GM18505 (cell line): Measurements from ENCODE around the gene UBFD1.
"Not testable (repeated sequence)": the region's sequence is repeated elsewhere in the genome, so short reads cannot be mapped to it uniquely, and the experiment has no call there.

ENCODE experiments used
- ATAC-seq: cut with Tn5 transposase; IDR thresholded peaks from one replicate; pipeline ENCODE4 v1.9.1; 2021; ENCODE audit not compliant: unreplicated experiment
- POLR2A ChIP-seq: IDR thresholded peaks from 4 replicates; pipeline ENCODE4 v1.6.1; 2011; ENCODE audit warnings: borderline replicate concordance; ENCODE audit not compliant: insufficient read depth, insufficient read length; ENCODE audit errors: extremely low read depth

The UBFD1 gene

GRCh38 chr16:23534868-23535860 lies 22.4 kb upstream of the UBFD1 start:
- ATAC-seq: no peak
- no peak for TF ChIP-seq POLR2A

DNA sequence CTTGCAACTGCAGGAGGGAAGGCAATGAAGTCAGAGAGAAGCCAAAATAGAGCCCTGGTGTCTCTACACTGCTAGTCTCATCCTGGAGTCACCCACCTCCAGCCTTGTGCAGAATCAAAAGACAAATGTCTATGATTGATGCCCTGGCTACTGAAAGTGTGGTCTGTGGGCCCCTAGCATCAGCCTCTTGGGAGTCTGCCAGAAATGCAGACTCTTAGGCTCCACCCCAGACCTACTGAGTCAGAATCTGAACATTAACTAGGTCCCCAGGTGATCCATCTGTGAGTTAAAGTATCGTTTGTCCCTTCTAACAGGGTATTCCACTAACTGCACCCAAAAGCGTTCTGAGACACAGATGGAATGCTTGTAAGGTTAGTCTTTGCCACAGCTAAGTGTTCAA lies 21.6 kb upstream of the UBFD1 start:
- TF ChIP-seq POLR2A: no peak
- no peak for ATAC-seq

GRCh38 chr16:23537390-23537789 lies 20.1 kb upstream of the UBFD1 start:
- TF ChIP-seq POLR2A: no peak
- ATAC-seq: no peak

DNA sequence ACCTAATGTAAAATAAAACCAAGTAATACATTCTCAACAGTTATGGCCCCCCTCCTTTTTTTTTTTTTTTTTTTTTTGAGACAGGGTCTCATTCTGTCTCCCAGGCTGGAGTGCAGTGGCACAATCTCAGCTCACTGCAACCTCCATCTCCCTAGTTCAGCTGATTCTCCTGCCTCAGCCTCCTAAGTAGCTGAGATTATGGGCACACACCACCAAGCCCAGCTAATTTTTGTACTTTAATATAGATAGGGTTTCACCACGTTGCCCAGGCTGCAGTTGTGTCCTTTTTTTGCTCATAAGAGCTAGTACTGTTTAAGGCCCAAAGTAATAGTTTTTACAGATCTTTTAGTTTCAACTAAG lies 18.6 kb upstream of the UBFD1 start:
- no peak for TF ChIP-seq POLR2A
- ATAC-seq: no peak

DNA sequence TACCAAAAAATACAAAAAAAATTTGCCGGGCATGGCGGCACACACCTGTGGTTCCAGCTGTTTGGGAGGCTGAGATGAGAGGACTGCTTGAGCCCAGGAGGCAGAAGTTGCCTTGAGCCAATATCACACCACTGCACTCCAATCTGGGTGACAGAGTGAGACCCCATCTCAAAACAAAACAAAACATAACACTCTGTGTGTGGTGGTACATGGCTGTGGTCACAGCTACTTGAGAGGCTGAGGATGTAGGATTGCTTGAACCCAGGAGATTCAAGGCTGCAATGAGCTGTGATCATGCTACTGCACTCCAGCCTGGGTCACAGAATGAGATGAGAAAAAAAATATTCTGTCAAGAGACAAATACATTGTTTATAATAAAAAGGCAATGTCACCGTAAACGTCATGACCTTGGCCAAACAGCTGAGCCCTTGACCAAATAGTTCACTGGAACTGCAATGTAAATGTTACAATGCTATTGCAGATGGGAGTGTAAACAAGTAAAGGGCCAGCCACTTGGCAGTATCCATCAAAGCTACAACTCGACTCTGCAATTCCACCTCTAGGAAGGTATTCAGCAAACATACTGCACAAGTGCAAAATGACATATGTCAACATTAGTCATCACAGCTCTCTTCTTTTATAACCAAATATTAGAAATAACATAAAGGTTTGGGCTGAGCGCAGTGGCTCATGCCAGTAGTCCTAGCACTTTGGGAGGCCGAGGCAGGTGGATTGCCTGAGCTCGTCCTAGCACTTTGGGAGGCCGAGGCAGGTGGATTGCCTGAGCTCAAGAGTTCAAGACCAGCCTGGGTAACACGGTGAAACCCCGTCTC lies 17.3 kb upstream of the UBFD1 start:
- no peak for TF ChIP-seq POLR2A
- ATAC-seq: no peak

DNA sequence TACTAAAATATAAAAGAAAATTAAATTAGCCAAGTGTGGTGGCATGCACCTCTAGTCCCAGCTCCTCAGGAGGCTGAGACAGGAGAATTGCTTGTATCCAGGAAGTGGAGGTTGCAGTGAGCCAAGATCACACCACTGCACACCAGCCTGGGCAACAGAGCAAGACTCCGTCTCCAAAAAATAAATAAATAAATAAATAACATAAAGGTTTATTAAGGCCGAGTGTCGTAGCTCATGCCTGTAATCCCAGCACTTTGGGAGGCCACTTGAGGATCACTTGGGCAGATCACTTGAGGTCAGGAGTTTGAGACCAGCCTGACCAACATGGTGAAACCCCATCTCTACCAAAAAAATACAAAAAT lies 16.7 kb upstream of the UBFD1 start:
- ATAC-seq: not testable (repeated sequence)

DNA sequence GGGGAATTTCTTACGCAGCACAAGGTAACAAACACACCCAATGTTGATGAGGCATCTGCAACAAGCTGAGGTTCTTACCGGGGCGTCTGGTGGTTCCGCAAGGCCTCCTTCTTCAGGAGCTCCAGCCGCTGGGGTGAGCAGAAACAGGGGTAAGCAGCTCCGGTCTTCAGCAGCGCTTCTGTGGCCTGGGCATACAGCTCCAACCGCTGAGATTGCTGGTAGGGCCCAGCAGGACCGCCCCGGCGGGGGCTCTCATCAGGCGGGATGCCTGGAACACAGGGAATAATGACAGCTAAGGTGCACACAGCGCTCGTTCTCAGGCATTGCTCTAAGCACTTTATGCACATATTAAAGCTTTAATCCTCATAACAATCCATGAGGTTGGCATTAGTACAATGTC lies 13.1 kb upstream of the UBFD1 start:
- no peak for TF ChIP-seq POLR2A
- no peak for ATAC-seq

GRCh38 chr16:23549938-23550337 lies 7.6 kb upstream of the UBFD1 start:
- ATAC-seq: no peak
- no peak for TF ChIP-seq POLR2A

- no peak for ATAC-seq
- TF ChIP-seq POLR2A: no peak
These were observed 5.4 kb upstream of the UBFD1 start for GRCh38 chr16:23552161-23552560.

DNA sequence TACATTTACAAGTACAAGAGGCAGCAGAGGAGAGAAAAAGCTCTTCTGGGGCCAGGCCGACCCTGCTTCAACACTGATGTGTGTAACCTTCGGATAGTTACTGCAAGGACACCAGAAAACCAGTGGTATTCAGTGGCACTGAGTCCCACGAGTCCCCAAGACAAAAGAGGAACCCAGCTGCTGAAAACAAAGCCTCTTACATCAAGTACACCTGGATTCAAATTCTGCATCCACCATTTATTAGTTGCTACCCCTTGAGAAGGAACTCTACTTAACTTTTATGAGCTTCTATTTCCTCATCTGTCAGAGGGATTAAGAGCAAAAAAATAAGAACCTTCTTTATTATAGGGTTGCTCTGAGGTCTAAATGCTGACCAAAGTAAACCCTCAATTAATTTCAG lies 3.0 kb upstream of the UBFD1 start:
- TF ChIP-seq POLR2A: no peak
- no peak for ATAC-seq

DNA sequence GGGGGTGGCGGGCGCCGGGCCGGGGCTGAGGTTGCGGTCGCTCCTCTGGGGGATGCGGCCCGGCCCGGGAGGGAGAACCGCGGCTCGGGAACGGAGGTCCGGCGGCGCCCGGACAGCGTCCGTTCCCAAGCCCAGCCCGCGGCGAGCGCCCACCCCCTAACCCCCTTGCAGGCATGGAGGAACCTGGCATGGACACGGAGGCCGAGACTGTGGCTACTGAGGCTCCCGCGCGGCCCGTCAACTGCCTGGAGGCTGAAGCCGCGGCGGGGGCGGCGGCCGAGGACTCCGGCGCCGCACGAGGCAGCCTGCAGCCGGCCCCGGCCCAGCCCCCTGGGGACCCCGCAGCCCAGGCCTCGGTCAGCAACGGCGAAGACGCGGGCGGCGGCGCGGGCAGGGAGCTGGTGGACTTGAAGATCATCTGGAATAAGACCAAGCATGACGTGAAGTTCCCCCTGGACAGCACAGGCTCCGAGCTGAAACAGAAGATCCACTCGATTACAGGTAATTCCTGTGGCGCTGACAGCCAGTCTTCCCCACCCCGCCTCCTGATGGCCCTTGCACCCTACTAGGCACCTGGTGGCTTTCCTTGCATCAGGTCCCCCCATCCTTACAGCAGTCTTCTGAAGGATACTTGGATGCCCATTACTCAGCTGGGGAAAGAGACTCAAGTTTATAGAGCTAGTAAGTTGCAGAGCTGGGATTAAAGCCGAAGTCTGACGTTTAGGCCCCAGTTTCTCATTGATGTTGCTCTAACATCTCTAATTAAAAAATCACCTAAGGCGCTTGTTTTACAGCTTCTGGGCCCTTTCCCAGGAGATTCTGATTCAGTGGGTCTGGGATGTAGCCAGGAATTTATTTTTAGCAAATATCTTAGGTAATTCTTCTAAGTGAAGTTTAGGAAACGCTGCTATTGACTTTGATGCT lies 514 bp downstream of the UBFD1 start:
- TF ChIP-seq POLR2A: no peak
- ATAC-seq: peak; percentile 11

- ATAC-seq: no peak
- TF ChIP-seq POLR2A: no peak
These were observed 4.1 kb downstream of the UBFD1 start for GRCh38 chr16:23561586-23561985.

DNA sequence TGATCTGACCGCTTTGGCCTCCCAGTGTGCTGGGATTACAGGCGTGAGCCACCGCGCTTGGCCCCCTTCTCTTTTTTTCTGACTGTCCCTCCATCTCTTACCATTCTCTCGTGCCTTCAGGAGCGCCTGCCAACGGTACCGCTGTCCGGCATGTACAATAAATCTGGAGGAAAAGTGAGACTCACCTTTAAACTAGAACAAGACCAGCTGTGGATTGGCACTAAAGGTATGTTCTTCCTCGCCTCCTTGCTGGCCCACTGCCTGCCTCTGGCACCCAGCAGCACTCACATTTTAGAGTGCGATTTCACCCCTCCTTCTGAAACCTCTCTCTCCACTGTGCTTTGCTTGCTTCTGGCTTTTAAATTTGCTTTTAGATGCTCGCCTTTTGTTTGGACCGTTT lies 5.0 kb downstream of the UBFD1 start:
- TF ChIP-seq POLR2A: no peak
- ATAC-seq: no peak
